ENCODE data around the gene C7orf25. TPM values are rescaled to one million over a fixed set of nuclear protein-coding genes. Genes with fewer than 3 reads are reported as not detected.
"Not testable (repeated sequence)": the region's sequence is repeated elsewhere in the genome, so short reads cannot be mapped to it uniquely, and the experiment has no call there.

C7orf25 gene
- total RNA-seq, 2 donors from 2014 or later, result 1.7 to 3.9 TPM

- ATAC-seq, result no peak
- H3K27ac Mint-ChIP-seq, result no peak overlapping the region
- no peak for DNase-seq (ENCODE audit: low spot score in 2 of 2)
- peaks cover 16 to 25% of the 10 kb centered on the region in 2 donors for H3K36me3 Mint-ChIP-seq
- H3K9me3 Mint-ChIP-seq, result no peaks in the 10 kb centered on the region
Observed at GRCh38 chr7:42907316-42907715, 4.6 kb downstream of the C7orf25 start.

GRCh38 chr7:42906181-42906580 lies 5.7 kb downstream of the C7orf25 start:
- ATAC-seq (no peak), DNase-seq (ENCODE audit: low spot score in 2 of 2) (no peak)
- no peak overlapping the region for H3K27ac Mint-ChIP-seq
- no peaks in the 10 kb centered on the region for H3K9me3 Mint-ChIP-seq
- peaks cover 13 to 25% of the 10 kb centered on the region in 2 donors for H3K36me3 Mint-ChIP-seq

- peaks cover 5 to 9% of the 10 kb centered on the region in 2 donors for H3K36me3 Mint-ChIP-seq
- H3K27ac Mint-ChIP-seq, result no peak overlapping the region
- H3K9me3 Mint-ChIP-seq, result peaks cover 4 to 5% of the 10 kb centered on the region in 2 donors
- ATAC-seq, result no peak
- no peak for DNase-seq (ENCODE audit: low spot score in 2 of 2)
Observed at GRCh38 chr7:42902331-42902730, 9.5 kb downstream of the C7orf25 start.

GRCh38 chr7:42900842-42901241 lies 11.0 kb downstream of the C7orf25 start:
- ATAC-seq, result no peak
- peaks cover 9 to 13% of the 10 kb centered on the region in 2 donors for H3K9me3 Mint-ChIP-seq
- H3K36me3 Mint-ChIP-seq, result peaks cover 17 to 22% of the 10 kb centered on the region in 2 donors
- H3K27ac Mint-ChIP-seq, result no peak overlapping the region
- DNase-seq (ENCODE audit: low spot score in 2 of 2), result no peak

- Mint-ChIP-seq H3K27ac (no peak overlapping the region), H3K36me3 (peaks cover 37 to 45% of the 10 kb centered on the region in 2 donors), H3K9me3 (peaks cover 25 to 30% of the 10 kb centered on the region in 2 donors)
- ATAC-seq, result no peak
- DNase-seq (ENCODE audit: low spot score in 2 of 2), result no peak
Observed at GRCh38 chr7:42893346-42894240, 18.3 kb downstream of the C7orf25 start.

- H3K36me3 Mint-ChIP-seq, result peaks cover 0 to 12% of the 10 kb centered on the region in 2 donors
- DNase-seq (ENCODE audit: low spot score in 2 of 2), result no peak
- H3K27ac Mint-ChIP-seq, result peak overlapping the region in 1 of 2 donors; percentile 96
- ATAC-seq, result no peak
- H3K9me3 Mint-ChIP-seq, result no peaks in the 10 kb centered on the region
Observed at GRCh38 chr7:42886893-42887505, 24.9 kb downstream of the C7orf25 start.

- ATAC-seq (no peak), DNase-seq (ENCODE audit: low spot score in 2 of 2) (no peak)
- Mint-ChIP-seq H3K27ac (no peak overlapping the region), H3K9me3 (no peaks in the 10 kb centered on the region), H3K36me3 (peaks cover 0 to 12% of the 10 kb centered on the region in 2 donors)
Observed at GRCh38 chr7:42886129-42886528, 25.7 kb downstream of the C7orf25 start.

- peaks cover 0 to 12% of the 10 kb centered on the region in 2 donors for H3K36me3 Mint-ChIP-seq
- not testable (repeated sequence) for DNase-seq (ENCODE audit: low spot score in 2 of 2); H3K9me3 Mint-ChIP-seq; ATAC-seq; H3K27ac Mint-ChIP-seq
Observed at GRCh38 chr7:42885183-42885582, 26.7 kb downstream of the C7orf25 start.

GRCh38 chr7:42883950-42884349 lies 27.9 kb downstream of the C7orf25 start:
- ATAC-seq (no peak), DNase-seq (ENCODE audit: low spot score in 2 of 2) (no peak)
- H3K36me3 Mint-ChIP-seq, result peaks cover 0 to 11% of the 10 kb centered on the region in 2 donors
- no peak overlapping the region for H3K27ac Mint-ChIP-seq
- H3K9me3 Mint-ChIP-seq, result no peaks in the 10 kb centered on the region

GRCh38 chr7:42880392-42880791 lies 31.5 kb downstream of the C7orf25 start:
- no peak overlapping the region for H3K27ac Mint-ChIP-seq
- DNase-seq (ENCODE audit: low spot score in 2 of 2) (no peak), ATAC-seq (no peak)
- no peaks in the 10 kb centered on the region for H3K9me3 Mint-ChIP-seq
- H3K36me3 Mint-ChIP-seq, result no peaks in the 10 kb centered on the region

GRCh38 chr7:42878303-42878702 lies 33.6 kb downstream of the C7orf25 start:
- H3K9me3 Mint-ChIP-seq, result no peaks in the 10 kb centered on the region
- no peak for DNase-seq (ENCODE audit: low spot score in 2 of 2)
- ATAC-seq, result no peak
- H3K36me3 Mint-ChIP-seq, result no peaks in the 10 kb centered on the region
- H3K27ac Mint-ChIP-seq, result no peak overlapping the region

GRCh38 chr7:42877862-42878261 lies 34.0 kb downstream of the C7orf25 start:
- Mint-ChIP-seq H3K36me3 (no peaks in the 10 kb centered on the region), H3K9me3 (no peaks in the 10 kb centered on the region), H3K27ac (no peak overlapping the region)
- DNase-seq (ENCODE audit: low spot score in 2 of 2), result no peak
- ATAC-seq, result no peak

GRCh38 chr7:42876182-42877068 lies 35.4 kb downstream of the C7orf25 start:
- Mint-ChIP-seq H3K27ac (no peak overlapping the region), H3K9me3 (no peaks in the 10 kb centered on the region), H3K36me3 (no peaks in the 10 kb centered on the region)
- ATAC-seq (peak; percentile 46 to 74), DNase-seq (ENCODE audit: low spot score in 2 of 2) (peak in 1 of 2 donors; percentile 67)

- peak overlapping the region; percentile 74 to 88 for H3K27ac Mint-ChIP-seq
- peak; percentile 97 to 99 for ATAC-seq
- H3K9me3 Mint-ChIP-seq, result peaks cover 4 to 17% of the 10 kb centered on the region in 2 donors
- DNase-seq (ENCODE audit: low spot score in 2 of 2), result peak in 1 of 2 donors; percentile 58
- H3K36me3 Mint-ChIP-seq, result peaks cover 5 to 39% of the 10 kb centered on the region in 2 donors
Observed at GRCh38 chr7:42869131-42870020, 42.5 kb downstream of the C7orf25 start.

GRCh38 chr7:42868480-42868879 lies 43.4 kb downstream of the C7orf25 start:
- ATAC-seq, result no peak
- Mint-ChIP-seq H3K36me3 (peaks cover 13 to 47% of the 10 kb centered on the region in 2 donors), H3K9me3 (peaks cover 12 to 26% of the 10 kb centered on the region in 2 donors), H3K27ac (peak overlapping the region in 1 of 2 donors; percentile 74)
- DNase-seq (ENCODE audit: low spot score in 2 of 2), result no peak
